ENCODE results near the gene TAPT1.
"Not testable (repeated sequence)": the region's sequence is repeated elsewhere in the genome, so short reads cannot be mapped to it uniquely, and the experiment has no call there.

TAPT1 gene

GRCh38 chr4:16168710-16169388 is 57.4 kb downstream of the TAPT1 start:
- no peak for DNase-seq

GRCh38 chr4:16168144-16168543 is 58.1 kb downstream of the TAPT1 start:
- DNase-seq: no peak

GRCh38 chr4:16165931-16166330 is 60.3 kb downstream of the TAPT1 start:
- DNase-seq: no peak

- DNase-seq: no peak
These were observed 63.4 kb downstream of the TAPT1 start for GRCh38 chr4:16162891-16163290.

- DNase-seq: no peak
These were observed 64.3 kb downstream of the TAPT1 start for GRCh38 chr4:16161851-16162408.

- no peak for DNase-seq
These were observed 65.8 kb downstream of the TAPT1 start for GRCh38 chr4:16160457-16160856.

GRCh38 chr4:16159286-16159685 is 67.0 kb downstream of the TAPT1 start:
- DNase-seq: no peak

- DNase-seq: no peak
These were observed 67.8 kb downstream of the TAPT1 start for GRCh38 chr4:16158504-16158852.

GRCh38 chr4:16157609-16158503 is 68.4 kb downstream of the TAPT1 start:
- peak; percentile 91 for DNase-seq

- DNase-seq: no peak
These were observed 70.6 kb downstream of the TAPT1 start for GRCh38 chr4:16155528-16156169.

- no peak for DNase-seq
These were observed 71.8 kb downstream of the TAPT1 start for GRCh38 chr4:16154451-16154850.

- no peak for DNase-seq
These were observed 75.6 kb downstream of the TAPT1 start for GRCh38 chr4:16150716-16151115.

GRCh38 chr4:16144913-16145312 is 81.4 kb downstream of the TAPT1 start:
- DNase-seq: not testable (repeated sequence)

- DNase-seq: no peak
These were observed 83.5 kb downstream of the TAPT1 start for GRCh38 chr4:16142598-16143310.

- DNase-seq: no peak
These were observed 85.4 kb downstream of the TAPT1 start for GRCh38 chr4:16140879-16141249.

GRCh38 chr4:16140231-16140878 is 85.9 kb downstream of the TAPT1 start:
- DNase-seq: no peak

- DNase-seq: no peak
These were observed 87.0 kb downstream of the TAPT1 start for GRCh38 chr4:16139066-16139945.

- no peak for DNase-seq
These were observed 89.4 kb downstream of the TAPT1 start for GRCh38 chr4:16136827-16137226.

GRCh38 chr4:16136311-16136710 is 90.0 kb downstream of the TAPT1 start:
- DNase-seq: no peak

GRCh38 chr4:16133406-16133805 is 92.9 kb downstream of the TAPT1 start:
- no peak for DNase-seq

- no peak for DNase-seq
These were observed 95.0 kb downstream of the TAPT1 start for GRCh38 chr4:16131293-16131692.
